Activated CD4-positive, alpha-beta memory T cell treated with anti-CD3 and anti-CD28 coated beads for 36 hours (primary cell): ENCODE data around the gene SHB. TPM values are rescaled to one million over a fixed set of nuclear protein-coding genes. Genes with fewer than 3 reads are reported as not detected.

Experiments
- CTCF ChIA-PET: fragments of 350-600 bp; sonication (Branson Sonifier 250); formaldehyde crosslinking; loops from one replicate; lab custom pipeline; 2021; ENCODE audit warnings: antibody characterized with exemption, inconsistent platforms; lab: Charles Lee
- POLR2A ChIA-PET: fragments of 350-600 bp; sonication (Branson Sonifier 250); formaldehyde crosslinking; loops from one replicate; lab custom pipeline; 2021; ENCODE audit warnings: antibody characterized with exemption; lab: Charles Lee
- DNase-seq: peaks from one replicate; pipeline ENCODE4 v3.0.0-alpha.2; 2020
- H3K27ac Mint-ChIP-seq: one replicate; pipeline ENCODE4 v1.8.0; 2021; ENCODE audit warnings: mixed read lengths
- H3K27me3 Mint-ChIP-seq: one replicate; pipeline ENCODE4 v1.8.0; 2021; ENCODE audit warnings: mixed read lengths
- H3K36me3 Mint-ChIP-seq: one replicate; pipeline ENCODE4 v1.8.0; 2021; ENCODE audit warnings: mixed read lengths
- H3K4me1 Mint-ChIP-seq: one replicate; pipeline ENCODE4 v1.8.0; 2021; ENCODE audit warnings: low read depth, mixed read lengths
- H3K4me3 Mint-ChIP-seq: one replicate; pipeline ENCODE4 v1.8.0; 2021; ENCODE audit warnings: mild to moderate bottlenecking, mixed read lengths
- H3K9me3 Mint-ChIP-seq: one replicate; pipeline ENCODE4 v1.8.0; 2021; ENCODE audit warnings: mixed read lengths
- intact Hi-C: fragments of 100-400 bp; cut with micrococcal nuclease; formaldehyde crosslinking; loops from one replicate; pipeline ENCODE4 v1.15.1; 2023
- total RNA-seq, 2 experiments: library from RNA; stranded (reverse); gene quantifications; one replicate each; pipeline ENCODE4 v1.2.3, GENCODE V29; 2021

SHB gene
- total RNA-seq, 2 experiments from 2014 or later = 1.1 to 1.2 TPM

DNA sequence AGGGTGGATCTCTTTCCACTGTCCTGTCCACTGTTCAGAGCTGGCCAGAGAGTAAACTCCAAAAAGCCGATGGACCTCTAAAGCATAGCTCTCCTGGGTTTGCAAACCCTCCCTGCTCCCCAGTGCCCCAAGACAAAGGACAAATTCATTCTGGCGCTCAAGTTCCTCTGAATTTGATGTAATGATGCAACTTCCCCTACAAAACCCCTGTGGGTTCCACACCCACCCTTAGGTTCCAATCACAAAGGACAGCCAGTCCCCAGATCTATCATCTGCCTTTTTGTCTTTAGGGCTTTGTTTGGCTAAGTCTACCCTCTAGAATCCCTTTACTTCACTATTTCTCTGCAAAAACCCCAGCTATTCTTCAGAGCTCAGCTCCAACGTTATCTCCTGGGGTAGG is 107.7 kb downstream of the SHB start:
- Mint-ChIP-seq H3K36me3 (no peaks in the 10 kb centered on the region), H3K27ac (no peak overlapping the region), H3K27me3 (no peaks in the 10 kb centered on the region), H3K4me1 (peaks cover 16% of the 10 kb centered on the region), H3K4me3 (no peak overlapping the region), H3K9me3 (no peaks in the 10 kb centered on the region)
- DNase-seq = no peak
- ChIA-PET CTCF (no interaction called here), POLR2A (no interaction called here)
- intact Hi-C loops = no loop called here

DNA sequence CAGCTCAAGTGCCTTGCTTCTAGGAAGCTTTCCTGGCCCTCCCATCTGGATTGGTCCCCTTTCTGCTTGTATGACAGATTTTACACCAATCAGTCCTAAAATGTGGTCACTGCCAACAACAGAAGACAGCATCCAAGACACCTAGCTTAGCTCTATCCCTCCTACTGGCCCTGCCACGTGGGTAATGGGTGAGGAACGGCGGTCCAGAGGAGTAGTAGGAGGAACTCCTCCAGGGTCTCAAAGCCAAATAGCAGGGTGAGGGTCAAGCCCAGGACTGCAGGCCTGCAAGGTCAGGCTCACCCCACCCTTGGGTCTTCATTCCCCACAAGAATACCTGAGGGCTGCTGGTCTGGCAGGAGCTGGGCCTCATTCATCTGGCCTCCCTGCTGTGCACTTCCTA is 108.4 kb downstream of the SHB start:
- H3K9me3 Mint-ChIP-seq = no peaks in the 10 kb centered on the region
- intact Hi-C loops = no loop called here
- CTCF ChIA-PET = no interaction called here
- H3K27ac Mint-ChIP-seq = no peak overlapping the region
- POLR2A ChIA-PET = no interaction called here
- no peak for DNase-seq
- H3K4me3 Mint-ChIP-seq = no peak overlapping the region
- H3K27me3 Mint-ChIP-seq = no peaks in the 10 kb centered on the region
- no peaks in the 10 kb centered on the region for H3K36me3 Mint-ChIP-seq
- peaks cover 14% of the 10 kb centered on the region for H3K4me1 Mint-ChIP-seq

DNA sequence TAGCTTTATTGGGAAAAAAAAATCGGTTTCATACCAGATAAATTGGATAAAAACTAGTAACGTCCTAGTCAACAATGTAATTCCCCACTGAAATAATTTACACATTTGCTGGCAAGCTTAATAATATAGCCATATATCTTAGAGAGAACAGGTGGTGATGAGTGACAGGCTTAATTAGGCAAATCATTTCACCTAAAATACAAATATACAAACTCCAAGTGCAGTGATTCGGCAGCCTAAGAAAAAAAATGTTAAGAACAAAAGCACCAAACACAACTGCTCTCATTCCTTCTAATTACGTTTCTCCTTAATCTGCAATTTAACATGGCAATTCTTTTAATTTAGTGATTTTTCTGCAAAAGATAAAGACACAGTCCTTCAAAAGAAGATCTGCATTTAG is 109.1 kb downstream of the SHB start:
- no peak for DNase-seq
- Mint-ChIP-seq H3K27me3 (no peaks in the 10 kb centered on the region), H3K4me1 (peaks cover 14% of the 10 kb centered on the region), H3K36me3 (no peaks in the 10 kb centered on the region), H3K4me3 (no peak overlapping the region), H3K9me3 (no peaks in the 10 kb centered on the region), H3K27ac (no peak overlapping the region)
- CTCF ChIA-PET = no interaction called here
- intact Hi-C loops = no loop called here
- POLR2A ChIA-PET = no interaction called here

DNA sequence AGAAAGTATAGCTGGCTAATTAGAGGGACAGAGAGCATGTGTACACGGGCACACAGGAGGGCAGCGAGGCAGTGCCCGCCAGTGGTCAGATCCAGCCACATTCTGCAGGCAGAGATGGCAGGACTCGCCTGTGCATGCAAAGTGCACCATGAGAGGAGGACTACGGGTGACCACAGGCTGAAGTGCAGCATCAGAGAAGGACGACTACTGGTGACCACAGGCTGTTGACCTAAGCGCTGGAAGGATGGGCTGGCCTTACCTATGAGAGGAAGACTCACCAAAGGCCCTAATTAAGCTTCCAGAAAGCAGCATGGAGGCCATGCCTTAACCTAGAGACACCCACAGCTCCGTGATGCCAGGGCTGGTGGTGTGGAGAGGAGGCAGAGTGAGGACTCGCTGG is 110.9 kb downstream of the SHB start:
- no peak for DNase-seq
- no peaks in the 10 kb centered on the region for H3K9me3 Mint-ChIP-seq
- H3K27ac Mint-ChIP-seq = no peak overlapping the region
- no peaks in the 10 kb centered on the region for H3K36me3 Mint-ChIP-seq
- ChIA-PET POLR2A (no interaction called here), CTCF (no interaction called here)
- H3K4me3 Mint-ChIP-seq = no peak overlapping the region
- intact Hi-C loops = no loop called here
- H3K4me1 Mint-ChIP-seq = peaks cover 24% of the 10 kb centered on the region
- H3K27me3 Mint-ChIP-seq = no peaks in the 10 kb centered on the region

DNA sequence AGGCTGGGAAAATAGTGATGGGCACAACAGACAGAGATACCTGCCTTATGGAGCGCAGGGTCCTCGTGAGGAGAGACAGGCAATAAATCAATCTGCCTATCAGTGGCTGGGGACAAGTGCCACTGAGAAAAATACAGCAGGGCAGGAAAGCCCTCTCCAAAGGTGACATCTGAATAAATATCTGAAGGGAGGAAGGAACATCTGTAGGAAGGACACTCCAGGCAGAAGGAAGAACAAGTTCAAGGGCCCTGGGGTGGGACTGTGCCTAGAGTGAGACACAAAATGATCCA is 111.4 kb downstream of the SHB start:
- no peak overlapping the region for H3K4me3 Mint-ChIP-seq
- intact Hi-C loops = no loop called here
- H3K9me3 Mint-ChIP-seq = no peaks in the 10 kb centered on the region
- H3K27me3 Mint-ChIP-seq = no peaks in the 10 kb centered on the region
- no peak overlapping the region for H3K27ac Mint-ChIP-seq
- no peaks in the 10 kb centered on the region for H3K36me3 Mint-ChIP-seq
- no peak for DNase-seq
- POLR2A ChIA-PET = no interaction called here
- peaks cover 30% of the 10 kb centered on the region for H3K4me1 Mint-ChIP-seq
- CTCF ChIA-PET = no interaction called here

DNA sequence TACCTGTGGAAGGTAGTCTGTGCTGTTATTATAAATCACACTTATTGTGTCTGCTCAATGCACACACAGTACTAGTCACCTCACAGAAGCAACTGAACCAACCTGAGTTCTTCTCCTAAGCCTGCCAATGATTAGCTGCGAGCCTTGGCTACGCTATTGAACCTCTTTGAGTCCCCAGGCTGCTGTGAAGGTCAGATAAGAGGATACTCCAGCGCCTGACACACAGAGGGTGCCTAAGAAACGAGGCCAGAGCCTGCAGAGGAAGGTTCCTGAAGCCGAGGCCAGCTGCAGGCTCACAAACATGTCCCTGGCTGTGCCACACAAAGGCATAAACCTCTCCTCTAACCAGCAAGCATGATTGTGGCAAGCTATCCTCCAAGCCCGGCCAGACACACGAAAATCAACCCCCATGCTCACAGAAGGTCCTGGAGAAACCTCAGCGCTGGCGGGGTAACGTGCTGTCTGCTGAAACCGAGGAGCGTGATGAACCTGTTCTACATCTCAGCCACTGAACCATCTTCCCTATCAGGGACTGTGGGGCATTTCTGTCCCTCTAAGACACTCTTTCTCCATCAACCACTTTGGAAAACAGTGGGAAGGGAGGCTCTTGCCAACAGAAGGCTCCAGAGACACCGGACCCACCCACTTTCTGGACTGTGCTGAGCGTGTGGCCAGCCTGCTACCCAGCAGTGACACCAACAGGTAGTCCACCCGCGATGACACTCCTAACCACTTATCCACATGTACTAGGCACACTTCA is 111.9 kb downstream of the SHB start:
- H3K36me3 Mint-ChIP-seq = no peaks in the 10 kb centered on the region
- CTCF ChIA-PET = no interaction called here
- POLR2A ChIA-PET = no interaction called here

DNA sequence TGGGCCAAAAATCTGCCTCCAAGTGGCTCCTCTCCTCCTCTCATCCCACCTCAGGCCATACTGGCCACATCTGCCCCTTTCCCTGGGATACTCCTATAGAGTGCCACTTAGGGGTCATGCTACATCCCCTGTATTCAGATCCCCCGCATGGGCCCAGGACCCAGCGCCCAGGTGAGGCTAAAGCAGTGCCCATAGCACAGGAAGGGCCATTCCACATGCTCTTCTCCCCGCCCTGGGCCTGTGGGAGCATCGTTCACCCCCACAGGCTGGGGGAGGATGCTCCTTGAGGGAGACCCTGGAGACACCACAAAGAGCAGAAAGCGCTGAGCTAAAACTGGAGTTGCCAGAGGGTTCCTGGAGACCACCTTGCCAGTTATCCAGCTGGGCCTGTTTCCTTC is 112.6 kb downstream of the SHB start:
- no peaks in the 10 kb centered on the region for H3K9me3 Mint-ChIP-seq
- H3K27me3 Mint-ChIP-seq = no peaks in the 10 kb centered on the region
- H3K27ac Mint-ChIP-seq = no peak overlapping the region
- H3K4me3 Mint-ChIP-seq = no peak overlapping the region
- no peak for DNase-seq
- POLR2A ChIA-PET = no interaction called here
- H3K36me3 Mint-ChIP-seq = no peaks in the 10 kb centered on the region
- intact Hi-C loops = no loop called here
- CTCF ChIA-PET = no interaction called here
- H3K4me1 Mint-ChIP-seq = peaks cover 29% of the 10 kb centered on the region

More for the DNA sequence above, 111.9 kb downstream of the SHB start:
- Mint-ChIP-seq H3K27ac (no peak overlapping the region), H3K9me3 (no peaks in the 10 kb centered on the region), H3K4me1 (peaks cover 31% of the 10 kb centered on the region), H3K27me3 (no peaks in the 10 kb centered on the region), H3K4me3 (no peak overlapping the region)
- intact Hi-C loops = no loop called here
- no peak for DNase-seq

DNA sequence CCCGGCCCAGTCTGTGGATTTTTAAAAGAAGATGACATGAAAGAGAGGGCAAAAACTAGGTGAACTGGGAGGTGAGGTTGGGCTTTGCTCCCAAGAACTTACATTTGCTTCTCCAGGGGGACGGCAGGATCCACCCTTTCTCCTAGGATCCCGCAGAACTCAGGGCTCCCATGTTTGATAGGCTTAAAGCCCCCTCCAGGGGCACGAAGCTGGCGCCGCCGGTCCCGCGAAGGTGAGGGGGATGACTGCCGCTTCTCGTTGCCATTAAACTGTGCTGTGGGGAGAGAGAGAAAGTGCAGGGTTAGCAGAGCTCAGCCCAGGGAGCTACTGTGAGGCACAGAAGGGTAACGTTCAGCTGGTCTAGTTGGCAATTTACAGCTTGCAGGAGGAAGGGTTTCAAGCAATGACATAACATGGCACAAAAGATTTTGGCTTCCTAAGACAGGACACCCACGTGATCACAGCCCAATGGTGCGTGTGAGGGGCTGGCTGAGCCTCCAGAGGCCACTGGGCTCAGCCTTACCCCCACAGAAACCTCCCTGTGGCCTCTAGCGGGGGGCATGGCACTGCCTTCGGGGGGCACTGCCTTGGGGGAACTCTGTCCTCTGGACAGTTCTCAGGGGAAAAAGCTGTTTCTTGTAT is 113.1 kb downstream of the SHB start:
- Mint-ChIP-seq H3K27ac (no peak overlapping the region), H3K4me3 (no peak overlapping the region), H3K9me3 (no peaks in the 10 kb centered on the region), H3K27me3 (no peaks in the 10 kb centered on the region), H3K4me1 (peaks cover 26% of the 10 kb centered on the region), H3K36me3 (no peaks in the 10 kb centered on the region)
- no peak for DNase-seq
- intact Hi-C loops = loop anchor here (2.0 kb wide), 1 partner anchor 113 kb away; the partner anchor contains the start of gene SHB
- ChIA-PET CTCF (no interaction called here), POLR2A (no interaction called here)

DNA sequence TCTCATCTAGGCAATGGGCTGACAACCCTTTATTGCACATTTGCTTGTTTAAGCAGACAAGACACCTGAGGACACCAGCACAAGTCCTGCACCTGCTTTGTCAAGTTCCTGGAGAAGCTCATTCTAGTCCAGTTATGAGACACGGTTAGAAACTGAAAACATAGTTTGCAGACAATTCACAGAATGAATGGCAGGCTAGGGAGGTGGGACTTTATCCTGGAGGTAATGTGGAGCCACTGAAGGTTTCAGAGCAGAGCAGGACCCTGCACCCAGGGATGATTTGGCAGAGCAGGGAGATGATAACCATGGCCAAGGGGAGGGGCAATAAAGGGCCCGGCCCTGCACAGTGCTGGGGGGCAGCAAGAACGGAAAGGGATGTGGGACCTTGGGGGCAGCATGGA is 114.4 kb downstream of the SHB start:
- H3K27ac Mint-ChIP-seq = peak overlapping the region; percentile 85
- no peaks in the 10 kb centered on the region for H3K27me3 Mint-ChIP-seq
- CTCF ChIA-PET = interaction anchor here (1.0 kb wide), 1 partner anchor 114 kb away, joined by 4 read pairs; the partner anchor contains the start of gene SHB
- DNase-seq = peak; percentile 38
- H3K9me3 Mint-ChIP-seq = no peaks in the 10 kb centered on the region
- H3K36me3 Mint-ChIP-seq = no peaks in the 10 kb centered on the region
- peaks cover 26% of the 10 kb centered on the region for H3K4me1 Mint-ChIP-seq
- no peak overlapping the region for H3K4me3 Mint-ChIP-seq
- POLR2A ChIA-PET = no interaction called here
- intact Hi-C loops = loop anchor here (1.0 to 2.0 kb wide), 3 partner anchors 41 to 114 kb away; partner anchors contain the start of gene SHB

DNA sequence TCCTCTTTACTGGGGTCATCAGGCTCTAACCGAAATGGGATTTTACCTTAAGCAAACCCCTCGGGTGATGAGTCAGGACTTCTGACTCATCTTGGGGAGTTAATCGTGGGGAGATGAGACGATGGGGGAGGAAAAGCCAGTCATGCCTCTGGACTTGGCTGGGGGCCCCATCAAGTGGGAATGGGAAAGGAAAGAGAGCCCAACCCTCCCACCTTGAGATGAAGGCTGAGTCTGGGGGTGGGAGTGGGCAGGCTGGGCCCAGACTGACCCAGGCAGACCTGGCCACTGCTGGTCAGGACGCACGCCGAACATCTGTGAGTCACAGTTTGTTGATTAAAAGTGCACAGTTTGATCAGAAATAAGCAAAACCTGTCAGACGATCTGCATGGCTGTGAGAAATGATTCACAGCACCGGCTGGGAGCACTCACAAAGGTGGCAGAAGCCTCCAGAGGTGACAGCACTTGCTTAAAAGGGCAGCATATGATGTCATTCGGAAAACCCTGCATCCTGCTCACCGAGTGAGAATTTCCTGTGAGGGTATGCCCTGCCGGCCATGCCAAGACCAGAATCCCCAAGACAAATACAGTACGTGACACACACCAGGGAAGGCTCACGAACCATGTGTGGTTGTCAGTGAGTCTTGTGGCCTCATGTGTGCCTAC is 115.1 kb downstream of the SHB start:
- Mint-ChIP-seq H3K36me3 (no peaks in the 10 kb centered on the region), H3K27me3 (no peaks in the 10 kb centered on the region), H3K4me3 (peak overlapping the region; percentile 34), H3K9me3 (no peaks in the 10 kb centered on the region), H3K4me1 (peaks cover 26% of the 10 kb centered on the region), H3K27ac (peak overlapping the region; percentile 85)
- intact Hi-C loops = loop anchor here (1.0 to 2.0 kb wide), 3 partner anchors 41 to 115 kb away; partner anchors contain the start of gene SHB
- DNase-seq = peak; percentile 80
- ChIA-PET POLR2A (no interaction called here), CTCF (no interaction called here)

DNA sequence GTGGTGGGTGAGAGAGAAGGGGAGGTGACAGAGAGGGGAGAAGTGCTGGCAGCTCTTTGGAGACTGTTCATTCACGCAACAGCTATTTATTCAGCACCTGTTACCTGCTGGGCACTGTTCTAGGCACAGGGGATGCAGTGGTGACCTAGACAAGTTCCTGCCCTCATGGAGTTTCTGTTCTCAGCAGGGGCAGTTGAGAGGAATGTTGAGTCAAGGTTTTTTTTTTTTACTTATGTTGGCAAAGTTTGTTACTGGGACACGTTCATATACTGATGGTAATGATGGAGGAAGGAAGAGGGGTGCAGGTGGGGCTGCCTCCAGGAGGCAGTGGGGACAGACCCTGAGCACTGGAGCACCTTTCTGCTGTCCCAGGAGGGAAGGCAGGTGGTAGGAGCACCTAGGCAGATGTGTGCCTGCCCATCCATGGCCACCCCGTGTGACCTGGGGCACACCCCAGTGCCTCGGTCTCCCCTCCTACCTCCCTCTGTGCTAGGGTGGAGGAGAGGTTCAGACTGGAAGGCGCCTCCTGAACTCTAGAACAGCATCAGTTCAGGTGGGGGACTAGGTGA is 115.7 kb downstream of the SHB start:
- no peak for DNase-seq
- Mint-ChIP-seq H3K36me3 (no peaks in the 10 kb centered on the region), H3K4me3 (peak overlapping the region; percentile 34), H3K27ac (peak overlapping the region; percentile 85), H3K9me3 (no peaks in the 10 kb centered on the region), H3K4me1 (peaks cover 26% of the 10 kb centered on the region), H3K27me3 (no peaks in the 10 kb centered on the region)
- CTCF ChIA-PET = no interaction called here
- intact Hi-C loops = no loop called here
- POLR2A ChIA-PET = no interaction called here

DNA sequence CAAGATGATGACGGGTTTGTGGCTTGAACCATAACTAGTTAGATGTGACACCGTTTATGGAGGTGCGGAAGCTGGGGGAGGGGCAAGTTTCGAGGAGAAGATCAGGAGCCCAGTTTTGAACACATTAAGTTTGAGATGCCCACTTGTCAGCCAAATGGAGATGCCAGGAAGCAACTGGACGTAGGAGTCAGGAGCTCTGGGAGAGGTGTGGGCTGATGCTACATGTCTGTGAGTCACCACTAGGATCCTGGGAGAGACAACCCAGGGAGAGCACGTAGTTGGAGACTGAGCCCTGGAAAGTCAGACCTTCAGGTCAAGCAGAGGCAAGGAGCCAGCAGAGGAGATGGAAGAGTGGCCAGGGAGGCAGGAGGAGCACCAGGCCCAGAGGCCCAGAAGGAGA is 116.3 kb downstream of the SHB start:
- intact Hi-C loops = no loop called here
- Mint-ChIP-seq H3K36me3 (no peaks in the 10 kb centered on the region), H3K4me1 (peaks cover 26% of the 10 kb centered on the region), H3K9me3 (no peaks in the 10 kb centered on the region), H3K27me3 (no peaks in the 10 kb centered on the region), H3K4me3 (no peak overlapping the region), H3K27ac (no peak overlapping the region)
- CTCF ChIA-PET = no interaction called here
- POLR2A ChIA-PET = no interaction called here
- no peak for DNase-seq
